Skin epidermis (tissue), 12 donors: ENCODE measurements around the gene OR2T10.
"Not testable (repeated sequence)": the region's sequence is repeated elsewhere in the genome, so short reads cannot be mapped to it uniquely, and the experiment has no call there.

Experiments used
- H3K27ac ChIP-seq, 21 experiments: fragments of 200-600 bp; sonication (generic) in 11 of 21; one replicate each; pipeline ENCODE4 v1.5.0; 2020; ENCODE audit warnings: mild to moderate bottlenecking in 3 of 21, inconsistent platforms in 2 of 21, moderate library complexity in 2 of 21
- H3K4me3 ChIP-seq, 7 experiments: fragments of 200-600 bp; sonication (generic) in 2 of 7; one replicate each; pipeline ENCODE4 v1.5.0; 2020; ENCODE audit warnings: inconsistent platforms in 2 of 7, mild to moderate bottlenecking in 2 of 7, moderate library complexity in 1 of 7

The OR2T10 gene

GRCh38 chr1:248597589-248597988 is at the start of gene OR2T10:
Gene OR2T10 (minus strand): TSS chr1:248597700. CDS start chr1:248593768, 3,932 bp downstream.
- Histone ChIP-seq H3K4me3 (no peak within 1 kb of the TSS), H3K27ac (no peak within 1 kb of the TSS)

GRCh38 chr1:248645178-248645577 is 47.7 kb upstream of the OR2T10 start, which contains the start of gene OR2T35:
Gene OR2T35 (minus strand): TSS chr1:248645278. CDS start chr1:248639258, 6,020 bp downstream.
- H3K4me3 ChIP-seq, H3K27ac ChIP-seq: not testable (repeated sequence)

GRCh38 chr1:248642971-248643651 is 45.6 kb upstream of the OR2T10 start:
- not testable (repeated sequence) for H3K27ac ChIP-seq, H3K4me3 ChIP-seq

- not testable (repeated sequence) for H3K27ac ChIP-seq, H3K4me3 ChIP-seq
Measured at GRCh38 chr1:248641583-248641982, 44.1 kb upstream of the OR2T10 start.

- H3K27ac ChIP-seq, H3K4me3 ChIP-seq: not testable (repeated sequence)
Measured at GRCh38 chr1:248640906-248641305, 43.4 kb upstream of the OR2T10 start.

- H3K4me3 ChIP-seq, H3K27ac ChIP-seq: not testable (repeated sequence)
Measured at GRCh38 chr1:248639652-248640051, 42.2 kb upstream of the OR2T10 start.

GRCh38 chr1:248636612-248637011 is 39.1 kb upstream of the OR2T10 start:
- H3K4me3 ChIP-seq, result not testable (repeated sequence)

GRCh38 chr1:248634991-248635390 is 37.5 kb upstream of the OR2T10 start, which contains the start of gene OR2T11:
Gene OR2T11 (minus strand): TSS chr1:248635091. CDS start chr1:248627128, 7,963 bp downstream.
- H3K4me3 ChIP-seq, H3K27ac ChIP-seq: not testable (repeated sequence)

More at GRCh38 chr1:248636612-248637011, 39.1 kb upstream of the OR2T10 start:
- H3K27ac ChIP-seq, result not testable (repeated sequence)

GRCh38 chr1:248631354-248632008 is 34.0 kb upstream of the OR2T10 start:
- no peak overlapping the region for H3K4me3 ChIP-seq
- no peak overlapping the region for H3K27ac ChIP-seq

- Histone ChIP-seq H3K27ac (no peak overlapping the region), H3K4me3 (no peak overlapping the region)
Measured at GRCh38 chr1:248630551-248630950, 33.1 kb upstream of the OR2T10 start.

GRCh38 chr1:248627971-248628844 is 30.7 kb upstream of the OR2T10 start:
- Histone ChIP-seq H3K4me3 (no peak overlapping the region), H3K27ac (no peak overlapping the region)

- no peak overlapping the region for H3K4me3 ChIP-seq
- no peak overlapping the region for H3K27ac ChIP-seq
Measured at GRCh38 chr1:248625971-248626370, 28.5 kb upstream of the OR2T10 start.

GRCh38 chr1:248625166-248625565 is 27.7 kb upstream of the OR2T10 start:
- Histone ChIP-seq H3K4me3 (no peak overlapping the region), H3K27ac (no peak overlapping the region)

GRCh38 chr1:248622570-248623001 is 25.1 kb upstream of the OR2T10 start:
- H3K27ac ChIP-seq, result no peak overlapping the region

GRCh38 chr1:248621770-248622169 is 24.3 kb upstream of the OR2T10 start:
- Histone ChIP-seq H3K4me3 (no peak overlapping the region), H3K27ac (no peak overlapping the region)

More at GRCh38 chr1:248622570-248623001, 25.1 kb upstream of the OR2T10 start:
- no peak overlapping the region for H3K4me3 ChIP-seq

- H3K4me3 ChIP-seq, result no peak overlapping the region
- H3K27ac ChIP-seq, result no peak overlapping the region
Measured at GRCh38 chr1:248618878-248619277, 21.4 kb upstream of the OR2T10 start.

GRCh38 chr1:248618119-248618518 is 20.6 kb upstream of the OR2T10 start:
- H3K27ac ChIP-seq, result no peak overlapping the region
- H3K4me3 ChIP-seq, result no peak overlapping the region

- Histone ChIP-seq H3K4me3 (no peak overlapping the region), H3K27ac (no peak overlapping the region)
Measured at GRCh38 chr1:248613742-248614141, 16.2 kb upstream of the OR2T10 start.

- Histone ChIP-seq H3K27ac (no peak overlapping the region), H3K4me3 (no peak overlapping the region)
Measured at GRCh38 chr1:248611883-248612414, 14.4 kb upstream of the OR2T10 start.

GRCh38 chr1:248610301-248610700 is 12.8 kb upstream of the OR2T10 start:
- H3K4me3 ChIP-seq, result no peak overlapping the region

More at GRCh38 chr1:248610301-248610700, 12.8 kb upstream of the OR2T10 start:
- H3K27ac ChIP-seq, result no peak overlapping the region
